OCI-LY3 (cell line): ENCODE data around the gene MINDY3.

Experiments used
- CTCF ChIP-seq: fragments of 200-600, 300-600 bp; sonication (generic); IDR thresholded peaks from 2 replicates; pipeline ENCODE4 v1.5.1; 2014; ENCODE audit warnings: antibody characterized with exemption, low read length, low read depth
- EZH2phosphoT487 ChIP-seq: fragments of 200-600 bp; shearing (Covaris generic); IDR thresholded peaks from 2 replicates; pipeline ENCODE4 v1.6.1; 2018; ENCODE audit warnings: antibody characterized with exemption, mixed run types, low read depth

- TF ChIP-seq CTCF (no peak), EZH2phosphoT487 (no peak)
Observed at GRCh38 chr10:15792777-15793176, 67.5 kb downstream of the MINDY3 start.
